GM12872 (cell line): ENCODE data around the gene PLA1A.
A peak's percentile ranks its signal among the peaks of the same experiment; 100 is the strongest.

ENCODE experiments used
- TF ChIP-seq, protein P1 (sequence below): IDR thresholded peaks from 3 replicates; pipeline ENCODE4 v1.5.1; 2011; ENCODE audit warnings: low read depth, mild to moderate bottlenecking, low read length, moderate library complexity; ENCODE audit not compliant: insufficient read depth

PLA1A gene

DNA sequence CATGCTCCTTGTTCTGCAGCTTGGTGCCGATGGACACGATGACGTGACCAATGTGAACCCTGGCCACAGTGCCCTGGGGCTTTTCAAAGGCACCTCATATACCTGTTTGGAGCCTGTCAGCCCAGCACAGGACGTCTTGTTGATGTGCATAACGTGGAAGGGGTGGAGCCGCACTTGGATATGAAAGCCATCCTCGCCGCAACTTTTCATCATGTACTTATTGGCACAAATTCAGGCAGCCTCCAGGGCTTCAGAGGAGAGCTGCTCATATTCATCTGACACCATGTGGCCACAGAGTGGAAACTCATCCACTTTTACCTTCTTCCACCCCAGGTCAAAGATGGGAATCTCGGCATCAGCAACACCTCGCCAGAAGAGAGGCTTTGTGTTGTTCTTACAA, 38.0 kb downstream of the PLA1A start:
- TF ChIP-seq, protein P1, sequence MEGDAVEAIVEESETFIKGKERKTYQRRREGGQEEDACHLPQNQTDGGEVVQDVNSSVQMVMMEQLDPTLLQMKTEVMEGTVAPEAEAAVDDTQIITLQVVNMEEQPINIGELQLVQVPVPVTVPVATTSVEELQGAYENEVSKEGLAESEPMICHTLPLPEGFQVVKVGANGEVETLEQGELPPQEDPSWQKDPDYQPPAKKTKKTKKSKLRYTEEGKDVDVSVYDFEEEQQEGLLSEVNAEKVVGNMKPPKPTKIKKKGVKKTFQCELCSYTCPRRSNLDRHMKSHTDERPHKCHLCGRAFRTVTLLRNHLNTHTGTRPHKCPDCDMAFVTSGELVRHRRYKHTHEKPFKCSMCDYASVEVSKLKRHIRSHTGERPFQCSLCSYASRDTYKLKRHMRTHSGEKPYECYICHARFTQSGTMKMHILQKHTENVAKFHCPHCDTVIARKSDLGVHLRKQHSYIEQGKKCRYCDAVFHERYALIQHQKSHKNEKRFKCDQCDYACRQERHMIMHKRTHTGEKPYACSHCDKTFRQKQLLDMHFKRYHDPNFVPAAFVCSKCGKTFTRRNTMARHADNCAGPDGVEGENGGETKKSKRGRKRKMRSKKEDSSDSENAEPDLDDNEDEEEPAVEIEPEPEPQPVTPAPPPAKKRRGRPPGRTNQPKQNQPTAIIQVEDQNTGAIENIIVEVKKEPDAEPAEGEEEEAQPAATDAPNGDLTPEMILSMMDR: 0 out of 3 replicates have a peak, but pooled peaks have one; percentile 4

DNA sequence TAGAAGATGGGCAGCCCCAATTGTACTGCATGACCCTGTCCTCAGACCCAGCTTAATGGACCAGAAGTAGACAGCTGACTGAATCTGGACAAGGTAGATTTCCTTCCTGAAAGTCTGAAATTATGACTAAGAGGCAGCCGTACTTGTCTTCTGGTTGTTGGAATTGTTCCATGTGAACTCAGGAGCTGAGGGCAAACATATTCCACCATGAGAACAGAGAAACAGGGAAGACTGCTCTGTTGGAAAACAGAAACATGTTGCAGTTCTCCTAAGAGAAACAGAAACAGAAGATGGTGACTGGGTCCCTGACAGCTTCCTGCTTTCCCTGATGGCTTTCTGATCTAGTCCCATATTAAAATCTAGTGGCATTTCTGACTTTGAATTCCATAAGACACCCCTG, 38.6 kb downstream of the PLA1A start:
- TF ChIP-seq, protein P1: no peak

DNA sequence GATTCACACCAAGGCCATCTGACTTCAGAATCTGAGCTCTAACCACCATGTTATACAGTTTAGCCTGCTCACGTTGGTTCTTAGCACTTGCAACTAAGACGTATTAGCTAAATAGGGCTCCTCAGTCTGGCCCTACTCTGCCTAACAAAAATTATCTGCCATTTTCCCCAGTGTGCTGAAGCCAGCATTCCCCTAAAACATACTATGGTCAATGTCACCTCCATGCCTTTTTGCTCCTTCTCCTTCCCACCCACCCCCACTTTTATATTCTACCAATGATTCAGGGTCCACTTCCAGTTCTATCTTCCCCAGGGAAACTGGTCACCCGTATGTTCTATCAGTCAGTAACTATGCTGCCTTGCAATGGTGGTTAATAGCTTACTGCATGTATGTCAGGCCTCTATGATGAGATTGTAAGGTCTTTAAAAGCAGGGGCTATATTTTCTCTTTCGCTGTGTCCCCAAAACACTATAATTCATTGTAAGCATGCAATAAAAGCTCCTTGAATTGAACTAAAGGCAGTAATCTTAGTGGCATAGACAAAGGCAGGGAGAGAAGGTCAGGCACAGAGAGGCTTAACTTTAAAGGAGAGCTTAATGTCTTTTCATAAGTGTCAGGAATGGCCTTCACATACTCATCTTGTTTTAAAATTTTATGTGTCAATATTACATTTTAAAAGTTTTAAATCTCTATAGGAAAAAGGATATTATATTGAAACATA, 39.4 kb downstream of the PLA1A start:
- TF ChIP-seq, protein P1: no peak

DNA sequence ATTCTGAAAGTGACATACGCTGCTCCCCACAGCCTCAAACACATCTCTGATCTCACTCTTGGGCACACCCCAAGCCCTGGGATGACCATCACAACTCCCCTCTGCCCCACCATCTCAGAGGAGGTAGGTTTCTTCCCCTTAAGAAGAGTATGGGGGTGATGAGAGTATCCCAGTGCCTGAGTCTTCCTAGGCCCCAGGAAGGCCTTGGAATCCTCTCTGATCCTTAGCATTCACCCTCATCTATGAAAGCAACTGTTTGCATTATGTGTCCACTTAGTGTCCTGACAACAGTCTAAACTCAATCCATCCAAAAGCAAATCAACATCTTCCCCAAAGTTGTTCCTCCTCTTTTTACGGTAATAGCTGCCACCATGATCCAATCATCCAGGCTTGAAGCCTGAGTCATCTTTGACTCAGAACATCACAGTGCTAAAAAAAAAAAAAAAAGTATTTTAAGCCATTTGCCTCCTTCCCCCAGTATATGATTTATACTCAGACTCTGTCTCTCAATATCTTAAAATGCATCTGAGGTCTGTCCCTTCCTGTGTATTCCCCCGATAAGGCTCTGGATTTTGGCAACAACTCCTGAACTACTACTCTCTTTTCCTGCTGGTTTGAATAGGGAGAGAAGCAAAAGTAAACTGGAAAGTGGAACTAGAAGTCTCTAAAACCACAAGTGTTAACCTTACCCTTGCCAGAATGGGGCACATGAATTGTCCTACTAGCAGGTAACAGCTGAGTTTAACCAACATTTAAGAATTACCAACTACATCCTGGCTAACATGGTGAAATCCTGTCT, 40.2 kb downstream of the PLA1A start:
- TF ChIP-seq, protein P1: no peak

DNA sequence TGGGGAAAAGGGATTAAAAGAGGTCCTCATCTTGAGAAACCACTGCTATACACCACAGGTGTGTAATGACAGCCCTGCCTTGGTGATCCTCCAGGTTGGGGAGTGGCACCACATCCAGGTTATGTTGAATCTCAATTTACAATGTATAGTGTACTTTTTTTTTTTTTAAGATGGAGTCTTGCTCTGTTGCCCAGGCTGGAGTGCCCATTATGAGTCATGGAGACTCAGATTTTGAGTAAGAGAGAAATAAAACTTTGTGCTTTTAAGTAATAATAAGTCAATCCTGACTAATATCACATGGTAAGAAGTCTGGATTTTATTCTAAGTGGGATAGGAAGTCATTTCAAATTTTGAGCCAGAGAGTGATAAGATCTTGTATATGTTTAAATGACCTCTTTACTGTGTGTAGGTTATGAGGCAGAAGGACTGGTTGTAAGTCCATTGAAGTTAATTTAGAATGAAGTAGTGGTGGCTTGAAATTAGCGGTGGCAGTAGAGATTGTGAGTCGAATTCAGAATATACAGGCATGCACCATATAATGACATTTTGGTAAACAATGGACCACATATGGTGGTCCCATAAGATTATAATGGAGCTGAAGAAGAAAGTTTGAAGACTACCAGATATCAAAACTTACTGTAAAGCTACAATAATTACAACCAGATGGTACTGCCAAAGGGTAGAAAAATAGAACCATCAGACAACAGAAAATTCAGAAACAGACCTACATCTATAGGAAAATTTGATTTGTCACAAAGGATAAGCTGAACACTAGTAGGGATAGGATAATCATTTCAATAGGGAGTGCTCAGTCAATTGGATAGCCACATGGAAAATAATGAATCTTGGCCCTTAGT, 42.0 kb downstream of the PLA1A start:
- TF ChIP-seq, protein P1: no peak

DNA sequence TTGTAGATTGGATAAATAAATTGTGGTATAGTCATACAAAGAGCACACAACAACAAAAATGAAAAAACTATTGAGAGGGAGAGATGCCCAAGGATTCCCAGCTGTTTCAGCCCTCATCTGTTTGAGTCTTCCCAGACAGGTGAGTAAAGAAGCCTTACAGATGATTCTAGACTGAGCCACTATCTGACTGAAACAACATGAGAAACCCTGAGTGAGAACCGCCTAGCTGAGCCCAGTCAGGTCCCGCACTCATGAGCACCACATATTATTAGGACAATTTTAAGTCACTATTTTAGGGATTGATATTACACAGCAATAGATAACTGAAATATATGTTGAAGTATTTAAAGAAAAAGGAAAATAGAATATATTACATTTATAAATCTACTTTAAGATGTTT, 43.7 kb downstream of the PLA1A start:
- TF ChIP-seq, protein P1: no peak
